GM18951 (cell line): ENCODE data around the gene PIP5K1C.
"Not testable (repeated sequence)": the region's sequence is repeated elsewhere in the genome, so short reads cannot be mapped to it uniquely, and the experiment has no call there.

Experiments
- POLR2A ChIP-seq: IDR thresholded peaks from 4 replicates; pipeline ENCODE4 v1.6.1; 2011; ENCODE audit warnings: mild to moderate bottlenecking; ENCODE audit not compliant: insufficient read length, insufficient read depth; ENCODE audit errors: extremely low read depth
- in situ Hi-C: fragments of 300-500 bp; cut with MboI; formaldehyde crosslinking; loops from one replicate; pipeline ENCODE4 v1.12.0; 2022; ENCODE audit warnings: low sequenced_read_pairs, mixed read lengths, inconsistent platforms; ENCODE audit not compliant: unreplicated experiment

The PIP5K1C gene

DNA sequence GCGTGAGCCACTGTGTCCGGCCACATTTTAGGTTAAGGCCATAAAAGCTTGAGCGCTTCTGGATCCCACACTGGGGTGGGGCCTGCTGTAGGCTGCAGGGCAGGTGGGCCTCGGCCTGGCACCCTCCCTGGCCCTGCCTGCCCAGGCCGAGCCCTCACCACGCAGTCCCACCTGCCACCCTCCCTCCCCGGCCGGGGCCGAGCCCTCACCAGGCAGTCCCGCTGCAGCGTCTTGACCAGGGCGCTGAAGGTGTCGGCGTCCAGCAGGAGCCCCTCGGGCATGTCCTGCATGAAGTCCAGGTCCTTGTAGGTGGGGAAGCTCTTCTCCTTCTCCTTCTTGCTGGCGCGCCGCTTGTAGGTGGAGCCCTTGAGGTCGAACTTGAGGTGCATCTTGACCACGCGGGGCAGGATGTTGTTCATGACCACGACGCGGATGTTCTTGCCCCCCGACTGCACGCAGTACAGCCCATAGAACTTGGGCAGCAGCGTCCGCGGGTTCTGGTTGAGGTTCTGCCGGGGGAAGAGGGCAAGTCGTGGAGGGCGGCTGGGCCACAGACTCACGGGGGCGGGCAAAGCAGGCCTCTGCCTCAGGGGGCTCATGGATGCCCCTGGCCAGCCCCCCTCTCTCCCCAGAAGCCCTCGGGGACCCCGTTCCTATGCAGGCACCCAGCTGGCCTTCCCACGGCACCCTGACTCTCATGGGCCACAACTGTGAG is 47.0 kb downstream of the PIP5K1C start:
- in situ Hi-C loops = no loop called here
- no peak for TF ChIP-seq POLR2A

DNA sequence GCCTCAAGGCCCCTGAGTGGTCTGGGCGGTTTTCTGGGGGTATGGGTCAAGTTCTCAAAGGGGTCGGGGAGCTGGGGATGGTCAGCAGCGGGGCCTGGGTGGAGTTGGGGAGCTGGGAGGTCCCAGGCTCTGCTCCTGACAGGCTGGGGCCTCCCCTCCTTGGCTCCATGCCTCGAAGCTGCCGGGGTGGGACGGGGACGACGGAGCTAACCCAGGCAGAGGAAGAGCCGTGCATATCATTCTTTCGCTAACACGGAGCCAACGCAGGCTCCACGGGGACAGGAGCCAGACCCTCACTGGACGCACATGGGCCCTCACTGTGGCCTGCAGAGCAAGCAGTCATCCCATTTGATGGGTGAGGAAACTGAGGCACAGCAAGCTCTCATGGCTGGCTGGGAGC is 47.8 kb downstream of the PIP5K1C start:
- no peak for TF ChIP-seq POLR2A
- in situ Hi-C loops = no loop called here

DNA sequence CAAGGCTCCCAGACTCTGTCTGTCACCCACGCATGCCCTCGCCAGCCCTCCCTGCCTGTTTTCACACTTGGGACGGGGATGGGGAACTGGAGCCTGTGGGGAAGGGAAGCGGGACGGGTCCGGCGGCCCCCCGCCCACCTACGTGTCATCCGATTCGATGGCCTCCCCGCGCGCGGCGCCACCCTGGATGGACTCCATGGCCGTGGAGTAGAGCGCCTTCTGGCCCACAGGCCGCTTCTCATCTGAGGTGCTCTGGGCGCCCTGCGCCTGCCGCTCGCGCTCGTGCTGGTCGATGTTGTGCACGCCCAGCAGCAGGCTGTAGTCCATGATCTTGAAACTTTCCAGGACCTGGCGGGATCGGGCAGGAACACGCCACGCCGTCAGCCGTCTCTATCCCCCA is 48.6 kb downstream of the PIP5K1C start:
- TF ChIP-seq POLR2A = no peak
- in situ Hi-C loops = no loop called here

DNA sequence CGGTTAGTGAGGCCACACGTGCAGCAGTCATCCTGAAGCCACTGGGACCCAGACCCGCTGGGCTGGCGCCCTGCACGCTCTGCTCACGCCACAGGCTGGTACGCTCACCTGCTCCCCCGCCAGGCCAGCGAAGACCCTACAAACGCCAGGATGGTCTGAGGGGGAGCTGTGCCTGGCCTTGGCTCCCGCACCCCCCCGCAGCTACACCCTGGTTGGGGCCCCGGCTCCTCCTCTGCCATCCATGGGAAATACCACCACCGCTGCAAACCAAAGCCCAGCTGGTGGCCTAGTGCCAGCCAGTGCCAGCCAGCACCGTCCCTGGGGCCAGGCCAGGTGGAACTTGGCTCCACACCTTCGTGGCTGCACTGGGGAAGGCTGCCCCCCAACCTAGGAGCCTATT is 50.4 kb downstream of the PIP5K1C start:
- TF ChIP-seq POLR2A = no peak

DNA sequence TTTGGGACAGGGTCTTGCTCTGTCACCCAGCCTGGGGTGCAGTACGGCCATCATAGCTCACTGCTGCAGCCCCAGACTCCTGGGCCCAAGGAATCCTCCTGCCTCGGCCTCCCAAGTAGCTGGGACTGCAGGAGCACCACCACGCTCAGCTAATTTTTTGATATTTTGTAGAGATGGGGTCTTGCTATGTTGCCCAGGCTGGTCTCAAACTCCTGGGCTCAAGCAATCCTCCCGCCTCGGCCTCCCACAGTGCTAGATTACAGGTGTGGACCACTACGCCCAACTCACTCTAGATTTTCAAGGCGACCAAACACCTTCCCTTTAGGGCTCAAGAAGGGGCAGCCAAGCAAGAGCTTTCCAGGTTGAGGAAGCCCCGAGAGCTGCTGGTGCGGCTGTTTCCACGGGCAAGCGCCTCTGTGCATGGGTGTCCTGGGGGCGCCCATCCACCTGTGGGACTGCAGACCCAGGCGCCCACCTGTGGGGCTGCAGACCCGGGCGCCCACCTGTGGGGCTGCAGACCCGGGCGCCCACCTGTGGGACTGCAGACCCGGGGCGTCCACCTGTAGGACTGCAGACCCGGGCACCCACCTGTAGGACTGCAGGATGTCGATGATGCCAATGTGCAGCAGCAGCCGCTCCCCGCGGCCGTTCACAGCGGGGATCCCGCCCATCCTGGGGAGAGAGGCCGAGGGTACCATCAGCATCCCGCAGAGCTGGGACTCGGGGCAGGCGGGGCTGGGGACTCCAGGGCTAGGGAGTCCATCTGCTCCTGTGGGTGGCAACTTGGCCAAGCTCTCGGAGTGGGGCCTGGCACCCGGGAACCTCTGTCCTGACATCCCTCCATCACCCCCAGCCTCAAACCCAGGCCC is 52.0 kb downstream of the PIP5K1C start:
- no peak for TF ChIP-seq POLR2A
- in situ Hi-C loops = no loop called here

More for the DNA sequence above, 50.4 kb downstream of the PIP5K1C start:
- in situ Hi-C loops = no loop called here

DNA sequence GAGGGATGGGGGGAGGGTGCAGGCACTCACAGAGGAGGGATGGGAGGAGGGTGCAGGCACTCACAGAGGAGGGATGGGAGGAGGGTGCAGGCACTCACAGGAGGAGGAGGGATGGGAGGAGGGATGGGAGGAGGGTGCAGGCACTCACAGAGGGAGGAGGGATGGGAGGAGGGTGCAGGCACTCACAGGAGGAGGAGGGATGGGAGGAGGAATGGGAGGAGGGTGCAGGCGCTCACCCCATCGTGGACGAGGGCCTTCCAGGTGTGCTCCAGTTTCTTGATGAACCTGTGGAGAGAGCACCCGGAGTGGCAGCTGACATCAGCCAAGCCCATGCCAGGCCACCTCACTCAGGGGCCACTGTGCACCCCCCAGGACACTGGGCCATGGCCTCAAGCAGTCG is 53.2 kb downstream of the PIP5K1C start:
- in situ Hi-C loops = not testable (repeated sequence)

DNA sequence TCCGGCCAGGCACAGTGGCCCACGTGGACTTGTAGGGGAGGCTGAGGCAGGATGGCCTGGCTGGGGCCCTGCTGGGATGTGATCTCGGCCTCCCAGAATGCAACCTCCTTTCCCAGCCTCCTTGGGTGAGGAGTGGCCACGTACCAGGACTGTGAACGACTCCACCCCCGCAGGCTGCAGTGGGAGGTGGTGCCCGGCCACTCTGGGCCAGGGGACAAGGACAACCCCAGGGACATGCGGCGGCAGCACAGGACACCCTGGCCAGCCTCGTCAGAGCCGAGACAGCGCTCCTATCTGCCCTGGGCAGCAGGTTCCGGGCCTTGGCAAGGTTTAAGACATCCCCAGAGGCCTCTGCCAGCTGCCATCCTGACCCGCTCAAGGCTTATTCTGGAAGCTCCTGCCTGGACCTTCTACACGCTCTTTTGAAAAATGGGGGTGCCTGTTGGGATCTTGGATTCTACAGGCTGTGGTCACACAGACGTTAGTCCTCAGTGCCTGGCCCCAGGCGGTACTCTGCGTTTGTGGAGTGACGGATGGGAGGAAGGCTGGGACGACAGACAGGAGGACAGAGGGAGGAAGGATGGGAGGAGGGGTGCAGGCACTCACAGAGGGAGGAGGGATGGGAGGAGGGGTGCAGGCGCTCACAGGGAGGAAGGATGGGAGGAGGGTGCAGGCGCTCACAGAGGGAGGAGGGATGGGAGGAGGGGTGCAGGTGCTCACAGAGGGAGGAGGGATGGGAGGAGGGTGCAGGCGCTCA is 53.8 kb downstream of the PIP5K1C start:
- no peak for TF ChIP-seq POLR2A
- in situ Hi-C loops = no loop called here

DNA sequence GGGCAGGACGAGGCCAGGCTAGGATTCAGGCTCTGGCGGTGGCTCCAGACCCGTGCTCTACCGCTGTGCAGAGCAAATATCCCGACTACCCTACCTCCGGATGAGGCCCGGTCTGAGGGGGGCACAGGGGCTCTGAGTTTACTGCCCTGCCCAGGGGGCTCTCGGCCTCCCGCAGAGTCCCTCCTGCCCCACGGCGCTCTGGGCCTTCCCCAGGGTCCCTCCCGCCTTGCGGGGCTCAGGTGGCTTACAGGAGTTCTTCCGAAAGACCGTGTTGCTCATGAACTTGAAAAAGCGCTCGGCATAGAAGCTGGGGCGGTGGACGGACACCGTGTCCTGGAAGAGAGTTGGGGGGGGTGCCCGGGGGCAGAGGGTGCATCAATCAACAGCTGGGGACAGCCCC is 54.5 kb downstream of the PIP5K1C start:
- in situ Hi-C loops = no loop called here
- TF ChIP-seq POLR2A = no peak

DNA sequence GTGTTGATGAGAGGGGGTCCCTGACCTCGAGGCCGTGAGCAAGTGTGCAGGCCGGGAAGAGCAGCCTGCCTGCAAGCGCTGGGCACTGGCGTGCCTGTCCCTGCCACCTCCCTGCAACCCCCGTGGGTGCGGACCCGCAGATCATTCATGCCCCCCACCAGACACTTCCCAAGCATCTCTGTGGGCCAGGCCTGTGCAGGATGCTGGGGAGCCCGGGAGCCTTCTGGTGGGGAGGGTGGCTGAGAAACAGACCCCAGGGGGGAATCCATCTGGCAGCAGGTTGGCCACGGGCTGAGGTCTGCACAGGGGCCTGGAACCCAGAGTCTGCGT is 55.2 kb downstream of the PIP5K1C start:
- in situ Hi-C loops = no loop called here
- TF ChIP-seq POLR2A = no peak

DNA sequence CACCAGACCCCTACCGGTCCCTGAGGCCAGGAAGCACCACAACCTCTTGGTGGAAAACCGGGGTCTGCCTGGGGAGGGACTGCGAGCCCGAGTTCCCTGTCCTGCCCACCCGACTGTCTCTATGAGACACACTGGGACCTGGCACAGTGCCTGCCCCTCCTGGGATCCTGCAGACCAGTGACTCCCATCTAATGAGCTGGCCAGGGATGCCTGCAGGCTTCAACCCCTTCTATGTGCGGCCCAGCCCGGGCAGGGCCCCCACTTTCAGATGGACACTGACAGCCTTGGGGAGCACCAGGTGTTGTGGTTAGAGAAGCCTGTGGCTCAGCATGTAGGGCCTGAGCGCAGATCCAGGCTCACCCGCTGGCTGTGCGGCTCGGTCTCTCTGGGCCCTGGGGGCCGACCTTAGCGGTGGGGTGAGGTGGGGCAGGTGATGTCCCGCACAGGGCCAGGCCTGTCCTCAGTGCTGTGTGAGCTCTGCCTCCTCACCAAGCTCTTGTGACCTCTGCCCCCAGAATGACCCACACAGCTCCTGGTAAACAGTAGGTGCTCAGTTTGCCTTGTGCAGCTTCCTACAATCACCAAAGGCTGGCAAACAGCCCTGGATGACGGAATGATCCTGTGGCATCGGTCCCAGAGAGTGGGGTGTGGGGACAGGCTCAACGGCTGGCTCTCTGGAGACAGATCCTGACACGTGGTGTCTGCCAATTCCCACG is 55.8 kb downstream of the PIP5K1C start:
- no peak for TF ChIP-seq POLR2A
- in situ Hi-C loops = no loop called here

DNA sequence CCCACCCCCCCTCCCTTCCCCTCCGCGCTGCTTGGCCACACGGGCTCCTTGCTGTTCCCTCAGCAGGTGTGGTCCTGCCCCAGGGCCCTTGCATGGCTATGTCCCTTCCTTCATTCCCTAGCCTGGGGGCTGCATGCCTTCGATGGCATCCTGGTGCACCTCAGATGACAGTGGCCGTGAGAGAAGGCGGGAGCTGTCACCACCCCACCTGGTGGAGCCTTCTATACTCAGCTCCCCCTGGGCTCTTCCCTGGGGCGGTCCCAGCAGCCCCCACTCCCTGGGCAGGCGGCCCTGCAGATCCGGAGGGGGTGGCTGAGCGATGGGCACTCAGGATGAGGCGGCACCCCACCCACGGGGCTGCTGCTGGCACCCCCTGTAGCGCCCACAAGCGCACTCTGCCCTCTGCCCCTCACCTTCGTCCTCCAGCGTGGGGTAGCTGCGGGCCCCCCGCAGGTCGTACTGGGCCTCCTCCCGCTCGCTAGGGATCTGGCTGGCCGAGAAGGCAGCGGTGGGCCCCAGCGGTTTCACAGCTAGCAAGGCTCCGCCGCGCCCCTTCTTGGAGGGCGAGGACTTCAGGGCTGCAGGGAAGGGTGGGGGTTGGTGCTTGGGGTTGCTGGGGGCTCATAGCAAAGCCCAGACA is 56.5 kb downstream of the PIP5K1C start:
- no peak for TF ChIP-seq POLR2A
- in situ Hi-C loops = no loop called here

DNA sequence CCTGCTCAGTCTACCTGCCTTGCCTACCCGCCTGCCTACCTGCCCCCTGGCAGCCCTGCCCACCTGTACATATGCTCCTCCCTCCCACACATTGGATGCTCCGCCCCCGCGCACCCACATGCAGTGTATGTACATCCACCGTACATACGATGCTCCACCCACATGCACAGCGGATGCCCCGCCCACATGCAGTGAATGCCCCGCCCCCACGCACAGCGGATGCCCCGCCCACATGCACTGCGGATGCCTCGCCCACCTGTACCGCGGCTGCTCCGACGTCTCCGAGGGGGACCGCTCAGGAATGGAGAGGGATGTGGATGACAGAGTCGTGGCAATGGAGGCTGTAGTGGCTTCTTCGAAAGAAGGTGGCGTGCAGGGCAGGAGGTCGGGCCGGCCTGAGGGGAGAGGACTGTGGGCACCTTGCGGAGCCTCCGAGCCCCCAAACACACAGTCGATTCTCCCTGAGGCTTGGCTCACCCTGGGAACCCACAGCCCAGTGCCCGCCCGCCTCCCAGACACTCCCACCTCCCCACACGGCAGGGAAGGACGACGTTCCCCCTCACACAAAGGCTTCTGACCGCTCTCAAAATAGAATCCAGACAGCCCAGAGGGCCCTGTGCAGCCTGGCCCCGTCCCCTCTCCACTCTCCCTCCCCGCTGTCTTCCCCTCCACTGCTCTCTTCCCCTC is 57.1 kb downstream of the PIP5K1C start:
- no peak for TF ChIP-seq POLR2A
- in situ Hi-C loops = no loop called here

DNA sequence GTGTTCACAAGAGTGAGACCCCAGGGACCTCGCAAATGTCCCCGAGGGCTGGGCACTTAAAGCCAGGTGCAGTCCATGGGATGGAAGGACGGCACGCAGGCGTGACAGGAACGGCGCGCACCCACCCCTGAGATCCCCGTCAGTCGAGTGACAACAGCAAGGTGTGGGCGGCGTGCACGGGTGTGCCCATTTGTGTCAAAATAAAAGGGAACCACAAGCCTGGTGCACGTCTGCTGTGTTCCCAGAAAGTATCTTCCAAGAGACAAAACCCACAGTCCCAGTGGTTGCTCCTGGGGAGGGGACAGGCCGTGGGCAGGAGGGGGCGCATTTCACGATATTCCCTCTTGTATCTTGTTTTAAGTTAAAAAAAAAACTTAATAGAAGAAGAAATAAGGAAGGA is 58.0 kb downstream of the PIP5K1C start:
- no peak for TF ChIP-seq POLR2A
- in situ Hi-C loops = no loop called here
